Activated naive CD8-positive, alpha-beta T cell treated with anti-CD3 and anti-CD28 coated beads, Interleukin-2, amount 10 ng/mL, durations not matched to agents 7 days and 5 days (primary cell): ENCODE measurements around the gene ZNF681. TPM values are rescaled to one million over a fixed set of nuclear protein-coding genes. Genes with fewer than 3 reads are reported as not detected.
"Not testable (repeated sequence)": the region's sequence is repeated elsewhere in the genome, so short reads cannot be mapped to it uniquely, and the experiment has no call there.

Experiments used
- ATAC-seq: fragments of 150-1000 bp; cut with Tn5 transposase; one replicate; pipeline ENCODE4 v1.10.0; 2021; ENCODE audit warnings: low read depth, moderate library complexity
- POLR2A ChIA-PET: fragments of 350-600 bp; sonication (Branson Sonifier 250); formaldehyde crosslinking; loops from one replicate; lab custom pipeline; 2021; ENCODE audit warnings: antibody characterized with exemption; lab: Charles Lee
- DNase-seq: peaks from one replicate; pipeline ENCODE4 v3.0.0; 2021
- H3K27ac Mint-ChIP-seq: one replicate; pipeline ENCODE4 v1.8.0; 2022; ENCODE audit warnings: mild to moderate bottlenecking, mixed read lengths
- H3K27me3 Mint-ChIP-seq: one replicate; pipeline ENCODE4 v1.8.0; 2022; ENCODE audit warnings: mild to moderate bottlenecking, moderate library complexity, mixed read lengths
- H3K36me3 Mint-ChIP-seq: one replicate; pipeline ENCODE4 v1.8.0; 2021; ENCODE audit warnings: mild to moderate bottlenecking, mixed read lengths
- H3K4me1 Mint-ChIP-seq: one replicate; pipeline ENCODE4 v1.8.0; 2021; ENCODE audit warnings: mixed read lengths
- H3K4me3 Mint-ChIP-seq: one replicate; pipeline ENCODE4 v1.8.0; 2022; ENCODE audit warnings: mild to moderate bottlenecking, moderate library complexity, mixed read lengths
- H3K9me3 Mint-ChIP-seq: one replicate; pipeline ENCODE4 v1.8.0; 2021; ENCODE audit warnings: mixed read lengths
- total RNA-seq, 2 experiments: library from RNA; stranded (reverse); gene quantifications; one replicate each; pipeline ENCODE4 v1.2.3, GENCODE V29; 2021

ZNF681 gene
- total RNA-seq, 2 experiments from 2014 or later: 5.8 to 6.0 TPM

GRCh38 chr19:23787106-23787505 is 28.4 kb upstream of the ZNF681 start:
- Mint-ChIP-seq H3K27me3 (no peaks in the 10 kb centered on the region), H3K4me3 (no peak overlapping the region), H3K9me3 (peaks cover 13% of the 10 kb centered on the region), H3K36me3 (peaks cover 44% of the 10 kb centered on the region), H3K27ac (no peak overlapping the region), H3K4me1 (peaks cover 6% of the 10 kb centered on the region)
- POLR2A ChIA-PET: no interaction called here
- ATAC-seq (no peak), DNase-seq (no peak)

- POLR2A ChIA-PET: no interaction called here
- Mint-ChIP-seq H3K27ac (no peak overlapping the region), H3K4me1 (peaks cover 6% of the 10 kb centered on the region), H3K36me3 (peaks cover 50% of the 10 kb centered on the region), H3K4me3 (no peak overlapping the region), H3K27me3 (no peaks in the 10 kb centered on the region), H3K9me3 (peaks cover 13% of the 10 kb centered on the region)
- ATAC-seq (no peak), DNase-seq (no peak)
These were observed 27.3 kb upstream of the ZNF681 start for GRCh38 chr19:23785982-23786381.

GRCh38 chr19:23784274-23784673 is 25.6 kb upstream of the ZNF681 start:
- H3K27me3 Mint-ChIP-seq: no peaks in the 10 kb centered on the region

GRCh38 chr19:23783636-23784035 is 24.9 kb upstream of the ZNF681 start:
- POLR2A ChIA-PET: no interaction called here
- ATAC-seq (no peak), DNase-seq (no peak)
- Mint-ChIP-seq H3K4me3 (no peak overlapping the region), H3K4me1 (peaks cover 6% of the 10 kb centered on the region), H3K36me3 (peaks cover 61% of the 10 kb centered on the region), H3K27me3 (no peaks in the 10 kb centered on the region), H3K27ac (no peak overlapping the region), H3K9me3 (peaks cover 25% of the 10 kb centered on the region)

More at GRCh38 chr19:23784274-23784673, 25.6 kb upstream of the ZNF681 start:
- Mint-ChIP-seq H3K36me3 (peaks cover 59% of the 10 kb centered on the region), H3K4me1 (peaks cover 6% of the 10 kb centered on the region), H3K27ac (no peak overlapping the region), H3K9me3 (peaks cover 22% of the 10 kb centered on the region), H3K4me3 (no peak overlapping the region)
- no peak for DNase-seq
- POLR2A ChIA-PET: no interaction called here
- no peak for ATAC-seq

- Mint-ChIP-seq H3K27me3 (no peaks in the 10 kb centered on the region), H3K9me3 (peaks cover 35% of the 10 kb centered on the region), H3K4me1 (peaks cover 23% of the 10 kb centered on the region), H3K36me3 (peaks cover 76% of the 10 kb centered on the region), H3K4me3 (no peak overlapping the region), H3K27ac (no peak overlapping the region)
- POLR2A ChIA-PET: no interaction called here
- ATAC-seq (no peak), DNase-seq (no peak)
These were observed 21.0 kb upstream of the ZNF681 start for GRCh38 chr19:23779645-23780044.

- no peak overlapping the region for H3K27ac Mint-ChIP-seq
- POLR2A ChIA-PET: interaction anchor here (0.7 kb wide), 1 partner anchor 660 kb away, joined by 8 read pairs; no protein-coding TSS in a partner anchor
- H3K4me1 Mint-ChIP-seq: peaks cover 17% of the 10 kb centered on the region
- ATAC-seq (no peak), DNase-seq (no peak)
- H3K36me3 Mint-ChIP-seq: peaks cover 73% of the 10 kb centered on the region
- peaks cover 35% of the 10 kb centered on the region for H3K9me3 Mint-ChIP-seq
- H3K27me3 Mint-ChIP-seq: no peaks in the 10 kb centered on the region
- H3K4me3 Mint-ChIP-seq: no peak overlapping the region
These were observed 19.9 kb upstream of the ZNF681 start for GRCh38 chr19:23778566-23778965.

- not testable (repeated sequence) for H3K4me3 Mint-ChIP-seq, H3K27me3 Mint-ChIP-seq, ATAC-seq, DNase-seq
- H3K4me1 Mint-ChIP-seq: peaks cover 17% of the 10 kb centered on the region
- H3K9me3 Mint-ChIP-seq: peaks cover 35% of the 10 kb centered on the region
- H3K27ac Mint-ChIP-seq: peak overlapping the region; percentile 34
- H3K36me3 Mint-ChIP-seq: peaks cover 72% of the 10 kb centered on the region
- POLR2A ChIA-PET: interaction anchor here (0.7 kb wide), 1 partner anchor 659 kb away, joined by 8 read pairs; no protein-coding TSS in a partner anchor
These were observed 19.3 kb upstream of the ZNF681 start for GRCh38 chr19:23778036-23778435.

- peaks cover 69% of the 10 kb centered on the region for H3K36me3 Mint-ChIP-seq
These were observed 18.5 kb upstream of the ZNF681 start for GRCh38 chr19:23777216-23777615.

GRCh38 chr19:23776507-23777205 is 18.0 kb upstream of the ZNF681 start:
- no peak for ATAC-seq
- POLR2A ChIA-PET: no interaction called here
- H3K36me3 Mint-ChIP-seq: peaks cover 69% of the 10 kb centered on the region
- no peak overlapping the region for H3K27ac Mint-ChIP-seq
- DNase-seq: no peak
- peaks cover 21% of the 10 kb centered on the region for H3K4me1 Mint-ChIP-seq
- H3K4me3 Mint-ChIP-seq: no peak overlapping the region
- H3K9me3 Mint-ChIP-seq: peaks cover 33% of the 10 kb centered on the region
- no peaks in the 10 kb centered on the region for H3K27me3 Mint-ChIP-seq

More at GRCh38 chr19:23777216-23777615, 18.5 kb upstream of the ZNF681 start:
- Mint-ChIP-seq H3K27me3 (no peaks in the 10 kb centered on the region), H3K4me1 (peaks cover 18% of the 10 kb centered on the region), H3K9me3 (peaks cover 30% of the 10 kb centered on the region), H3K27ac (no peak overlapping the region), H3K4me3 (no peak overlapping the region)
- POLR2A ChIA-PET: no interaction called here
- no peak for DNase-seq
- peak; percentile 47 for ATAC-seq

GRCh38 chr19:23774524-23774971 is 15.9 kb upstream of the ZNF681 start:
- no peak overlapping the region for H3K27ac Mint-ChIP-seq
- H3K4me1 Mint-ChIP-seq: peaks cover 27% of the 10 kb centered on the region
- H3K9me3 Mint-ChIP-seq: peaks cover 38% of the 10 kb centered on the region
- H3K27me3 Mint-ChIP-seq: no peaks in the 10 kb centered on the region
- H3K36me3 Mint-ChIP-seq: peaks cover 78% of the 10 kb centered on the region
- POLR2A ChIA-PET: no interaction called here
- no peak for ATAC-seq
- H3K4me3 Mint-ChIP-seq: no peak overlapping the region
- DNase-seq: no peak

- Mint-ChIP-seq H3K4me3 (no peak overlapping the region), H3K27ac (no peak overlapping the region), H3K36me3 (peaks cover 74% of the 10 kb centered on the region), H3K27me3 (no peaks in the 10 kb centered on the region), H3K4me1 (peaks cover 27% of the 10 kb centered on the region), H3K9me3 (peaks cover 34% of the 10 kb centered on the region)
- no peak for DNase-seq
- no peak for ATAC-seq
- POLR2A ChIA-PET: no interaction called here
These were observed 15.4 kb upstream of the ZNF681 start for GRCh38 chr19:23774106-23774505.

GRCh38 chr19:23772675-23773063 is 14.0 kb upstream of the ZNF681 start:
- no peaks in the 10 kb centered on the region for H3K27me3 Mint-ChIP-seq
- peaks cover 19% of the 10 kb centered on the region for H3K4me1 Mint-ChIP-seq
- POLR2A ChIA-PET: no interaction called here
- no peak overlapping the region for H3K4me3 Mint-ChIP-seq
- H3K36me3 Mint-ChIP-seq: peaks cover 68% of the 10 kb centered on the region
- no peak overlapping the region for H3K27ac Mint-ChIP-seq
- no peak for ATAC-seq
- no peak for DNase-seq
- peaks cover 23% of the 10 kb centered on the region for H3K9me3 Mint-ChIP-seq

GRCh38 chr19:23771761-23772674 is 13.3 kb upstream of the ZNF681 start:
- no peak overlapping the region for H3K4me3 Mint-ChIP-seq
- ATAC-seq (no peak), DNase-seq (no peak)
- POLR2A ChIA-PET: no interaction called here
- no peaks in the 10 kb centered on the region for H3K27me3 Mint-ChIP-seq
- H3K36me3 Mint-ChIP-seq: peaks cover 67% of the 10 kb centered on the region
- peaks cover 12% of the 10 kb centered on the region for H3K4me1 Mint-ChIP-seq
- peaks cover 18% of the 10 kb centered on the region for H3K9me3 Mint-ChIP-seq
- no peak overlapping the region for H3K27ac Mint-ChIP-seq
